Activated T-cell treated with anti-CD3 and anti-CD28 coated beads for 24 hours (primary cell): ENCODE data around the gene WLS.

Experiments
- DNase-seq: peaks from one replicate; pipeline ENCODE4 v3.0.0-alpha.2; 2020; ENCODE audit warnings: low read depth

The WLS gene

DNA sequence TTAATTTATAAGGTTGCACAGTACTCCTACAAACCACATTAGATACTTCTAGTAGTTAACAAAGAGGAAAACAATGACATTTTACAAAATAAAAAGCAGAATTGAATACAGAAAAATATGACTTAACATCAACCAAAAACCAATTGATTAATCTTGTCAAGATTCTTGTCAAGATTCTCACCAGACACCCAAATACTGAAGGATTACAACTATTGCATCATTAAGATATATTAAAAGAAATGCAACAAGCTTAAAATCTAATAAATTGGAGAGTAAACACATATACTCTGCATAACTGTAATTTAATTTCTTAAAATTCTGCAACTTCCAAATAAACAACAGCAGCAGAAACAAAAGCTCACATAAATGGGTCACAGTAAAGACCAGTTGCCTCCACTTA lies 4.7 kb downstream of the WLS start:
- DNase-seq: no peak

- no peak for DNase-seq
Observed at GRCh38 chr1:68225781-68226180, 6.5 kb downstream of the WLS start.

GRCh38 chr1:68223687-68224086 lies 8.6 kb downstream of the WLS start:
- no peak for DNase-seq

DNA sequence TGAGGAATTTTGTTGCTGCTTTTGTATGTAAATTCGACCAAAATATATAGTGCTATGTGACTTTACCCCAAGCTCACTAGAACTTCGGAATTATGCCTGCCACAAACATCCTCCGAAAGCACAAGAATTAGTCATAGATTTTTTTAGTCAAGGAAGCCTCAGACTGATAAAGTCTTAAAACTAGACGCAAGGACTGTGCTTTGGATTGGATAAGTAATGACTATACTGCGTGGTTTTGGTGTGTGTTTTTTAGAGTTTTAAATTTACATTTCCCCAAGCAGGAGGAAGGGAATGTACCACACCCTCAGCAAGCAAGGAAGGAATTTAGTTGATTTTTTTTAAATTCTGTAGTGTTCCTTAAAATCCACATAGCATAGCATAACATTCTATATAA lies 10.3 kb downstream of the WLS start:
- DNase-seq: no peak

DNA sequence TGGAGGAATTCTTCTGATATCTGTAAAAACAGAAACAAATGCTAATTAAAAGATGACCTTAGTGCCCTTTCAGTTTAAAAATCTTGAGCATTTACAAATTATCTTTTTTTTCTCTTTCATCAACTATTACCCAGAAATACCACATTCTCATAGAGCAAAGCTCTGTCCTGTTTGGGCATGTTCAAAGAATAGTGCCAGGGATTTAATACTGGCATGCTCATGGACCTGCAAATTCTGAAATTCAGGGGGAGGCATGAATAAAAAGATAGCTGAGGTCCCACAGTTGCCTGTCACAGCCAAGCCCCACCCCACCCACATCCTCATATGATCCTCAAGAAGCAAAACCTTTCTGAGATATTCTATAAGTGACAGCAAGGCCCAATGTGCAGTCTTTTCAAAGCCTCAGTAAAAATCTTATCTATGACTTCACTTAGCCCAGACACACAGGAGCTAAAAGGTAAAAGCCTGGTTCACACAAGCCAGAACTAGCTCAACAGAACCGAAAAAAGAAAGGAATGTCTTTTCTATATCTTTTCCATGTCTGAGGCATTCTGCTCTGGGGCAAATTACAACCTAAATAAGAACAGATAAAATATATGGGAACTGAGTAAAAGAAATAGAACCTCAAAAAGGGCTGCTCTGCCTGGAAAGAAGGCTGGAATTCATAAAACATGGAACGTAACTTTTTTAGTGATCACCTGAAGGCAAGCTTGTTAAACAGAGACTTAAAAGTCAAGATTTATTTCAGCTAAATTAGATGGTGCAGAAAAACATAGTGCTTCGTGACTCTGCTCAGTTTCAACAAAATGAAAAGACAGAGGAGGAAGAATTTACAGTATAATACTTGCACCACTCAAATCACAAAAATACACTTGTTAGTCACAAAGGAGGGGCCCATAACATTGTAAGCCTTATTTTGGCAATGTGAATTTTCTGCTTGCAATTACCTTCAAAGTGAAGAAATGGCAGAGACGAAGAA lies 11.0 kb downstream of the WLS start:
- DNase-seq: no peak

DNA sequence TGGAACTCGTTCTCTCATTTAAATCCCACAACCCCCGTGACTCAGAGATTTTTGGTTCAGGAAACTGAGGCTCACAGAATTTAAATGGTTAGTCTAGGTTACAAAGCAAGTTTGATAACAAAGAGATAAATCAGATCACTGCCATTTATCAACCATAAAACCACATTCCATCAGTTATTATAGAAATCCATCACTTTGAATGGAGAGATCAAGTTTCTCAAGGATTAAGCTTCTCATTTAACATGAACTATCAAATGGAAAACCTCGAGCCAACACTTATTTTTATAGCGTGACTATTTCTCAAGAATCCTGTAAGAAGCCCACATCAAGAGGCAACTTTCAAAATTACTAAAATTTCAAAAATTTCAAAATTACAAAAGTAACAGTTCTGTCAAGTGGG lies 11.9 kb downstream of the WLS start:
- DNase-seq: no peak

DNA sequence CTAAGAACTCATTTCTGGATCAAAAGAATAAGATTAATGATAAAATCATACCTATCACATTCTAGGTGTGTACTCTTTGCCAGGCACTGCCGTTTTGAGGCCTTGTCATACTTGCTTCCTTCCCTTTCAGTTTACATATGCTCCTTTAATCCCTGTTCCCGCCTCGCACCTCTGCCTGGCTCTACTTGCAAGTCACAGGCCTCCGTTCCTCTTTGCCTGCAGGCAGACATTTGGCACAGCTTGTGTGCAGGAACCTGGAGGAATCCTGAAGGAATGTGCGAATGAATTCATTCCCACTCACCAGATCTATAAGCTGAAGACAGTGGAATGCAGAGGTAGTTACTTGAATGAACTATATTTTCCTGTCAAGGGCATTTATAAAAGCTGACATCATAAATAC lies 13.8 kb downstream of the WLS start:
- DNase-seq: no peak

GRCh38 chr1:68217618-68218017 lies 14.7 kb downstream of the WLS start:
- DNase-seq: no peak

DNA sequence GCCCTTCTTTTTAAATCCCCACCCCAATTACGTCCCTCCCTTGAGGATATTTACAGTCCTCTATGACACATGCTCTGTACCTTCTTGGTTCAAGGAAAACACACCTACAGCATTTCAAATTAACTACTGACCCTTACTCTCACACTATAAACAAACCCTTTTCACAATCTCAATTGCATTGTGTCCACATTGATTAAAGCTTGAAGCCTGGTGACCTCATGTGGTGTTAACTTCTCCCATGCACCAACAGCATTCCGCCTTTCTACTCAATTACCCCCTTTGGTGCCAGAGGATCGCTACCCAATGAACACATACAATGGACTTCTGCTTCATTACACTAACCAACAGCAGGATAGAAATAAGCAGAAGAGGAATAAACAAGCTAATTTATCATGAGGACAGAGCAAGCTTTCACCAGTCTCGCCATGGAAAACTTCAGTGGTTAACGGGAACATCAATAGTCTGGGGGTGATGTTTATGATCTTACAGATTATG lies 15.2 kb downstream of the WLS start:
- DNase-seq: no peak

GRCh38 chr1:68216089-68216772 lies 16.1 kb downstream of the WLS start:
- DNase-seq: no peak

DNA sequence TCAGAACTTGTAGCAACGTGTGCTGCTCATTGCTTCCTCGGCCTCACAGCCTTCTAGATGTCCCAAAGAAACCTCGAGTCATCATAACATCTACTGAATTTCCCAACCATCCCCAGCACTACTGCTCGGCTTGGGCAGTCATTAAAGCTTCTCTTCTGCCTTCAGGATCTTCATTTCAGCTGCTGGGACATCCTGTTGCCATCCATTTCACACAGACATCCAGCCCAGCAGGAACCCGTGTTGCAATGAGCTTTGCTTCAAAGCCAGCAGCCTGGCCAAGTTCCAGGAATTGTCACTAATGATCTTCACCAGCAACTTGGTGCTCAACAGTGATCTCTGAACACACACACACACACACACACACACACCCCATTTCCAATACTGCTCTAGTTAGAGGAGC lies 18.5 kb downstream of the WLS start:
- DNase-seq: no peak

- DNase-seq: no peak
Observed at GRCh38 chr1:68211761-68212380, 20.5 kb downstream of the WLS start.

DNA sequence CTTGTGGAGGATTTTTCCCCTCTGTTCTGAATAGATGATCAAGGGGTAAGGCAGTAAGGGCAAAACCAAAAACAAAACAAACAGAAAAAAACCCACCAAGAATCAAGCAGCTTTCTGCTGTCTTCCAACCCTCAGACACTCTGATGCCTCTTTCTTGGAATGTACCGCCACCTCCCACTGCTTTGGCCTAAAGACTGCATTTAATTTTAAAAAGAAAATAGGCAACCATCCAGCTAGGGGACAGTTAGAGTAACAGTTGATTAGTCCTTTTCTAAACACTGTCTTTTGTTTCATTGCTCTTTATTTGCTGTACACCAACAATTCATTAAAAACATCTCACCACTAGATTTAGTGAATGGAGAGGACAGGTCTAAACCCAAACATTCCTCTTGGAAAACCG lies 21.5 kb downstream of the WLS start:
- no peak for DNase-seq

- no peak for DNase-seq
Observed at GRCh38 chr1:68210027-68210426, 22.3 kb downstream of the WLS start.

DNA sequence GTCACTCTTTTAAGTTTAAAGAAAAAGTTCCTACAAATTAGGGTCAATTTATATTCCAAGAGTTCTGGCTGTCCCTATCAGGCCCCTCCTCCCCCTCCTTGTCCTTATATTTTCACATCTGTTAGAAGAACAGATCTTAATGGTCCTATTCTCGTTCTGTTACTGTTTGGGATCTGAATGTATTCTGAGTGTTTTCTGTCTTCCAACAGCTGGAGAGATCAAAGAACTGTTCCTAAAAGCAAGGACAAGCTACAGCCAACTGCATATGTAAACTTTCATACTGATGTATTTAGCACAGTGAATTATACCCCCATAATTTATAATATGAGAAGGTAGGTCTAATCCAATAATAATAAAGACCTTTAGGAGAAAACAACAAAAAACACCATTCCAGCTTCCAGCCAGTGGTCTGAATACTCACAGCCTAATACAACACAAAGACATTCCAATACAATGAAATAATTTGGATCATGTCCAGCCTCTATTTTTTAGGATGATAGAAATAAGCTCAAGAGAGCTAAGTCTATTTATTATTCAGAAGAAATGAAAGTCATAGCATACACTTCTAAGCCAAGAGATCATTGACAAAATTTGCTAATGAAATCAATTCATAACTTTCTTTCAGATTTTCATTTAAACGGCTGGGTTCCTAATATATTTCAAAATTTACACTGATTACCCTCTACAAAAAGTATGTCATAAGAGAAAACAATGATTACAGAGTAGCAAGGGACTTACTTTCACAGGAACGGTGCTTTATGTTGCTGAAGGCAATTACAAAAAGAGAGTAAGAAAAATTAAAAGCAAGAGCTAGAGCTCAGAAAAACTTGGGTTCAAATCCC lies 25.3 kb downstream of the WLS start:
- no peak for DNase-seq

GRCh38 chr1:68205794-68206358 lies 26.4 kb downstream of the WLS start:
- no peak for DNase-seq

- DNase-seq: no peak
Observed at GRCh38 chr1:68204977-68205630, 27.2 kb downstream of the WLS start.

DNA sequence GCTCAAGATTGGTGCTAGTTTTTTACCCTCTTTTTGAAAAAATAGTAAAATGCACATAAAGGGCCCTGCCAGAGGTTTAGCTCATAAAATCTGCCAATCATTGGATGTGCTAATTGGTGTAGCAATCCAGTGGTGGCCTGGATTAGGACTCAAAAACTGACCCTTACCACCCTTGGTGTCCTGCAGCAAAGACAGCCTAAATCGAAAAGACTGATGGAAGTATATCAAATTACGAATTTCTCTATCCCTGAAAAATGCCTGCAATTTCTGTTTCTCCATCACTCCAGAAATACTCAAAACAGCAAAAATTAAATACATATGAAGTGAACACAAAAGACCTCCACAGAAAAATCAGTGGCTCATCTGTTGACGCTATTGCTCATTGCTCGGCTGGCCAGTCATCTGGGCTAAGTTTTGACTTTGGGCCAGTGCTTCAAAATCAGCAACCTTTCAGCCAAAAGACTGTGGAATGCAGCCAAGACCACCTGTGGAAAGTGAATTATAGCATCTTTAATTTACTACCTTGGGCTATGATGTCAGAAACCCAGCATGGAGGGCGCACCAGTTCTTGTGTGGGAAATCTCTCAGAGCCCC lies 30.0 kb downstream of the WLS start:
- DNase-seq: no peak

- no peak for DNase-seq
Observed at GRCh38 chr1:68201546-68202238, 30.6 kb downstream of the WLS start.

DNA sequence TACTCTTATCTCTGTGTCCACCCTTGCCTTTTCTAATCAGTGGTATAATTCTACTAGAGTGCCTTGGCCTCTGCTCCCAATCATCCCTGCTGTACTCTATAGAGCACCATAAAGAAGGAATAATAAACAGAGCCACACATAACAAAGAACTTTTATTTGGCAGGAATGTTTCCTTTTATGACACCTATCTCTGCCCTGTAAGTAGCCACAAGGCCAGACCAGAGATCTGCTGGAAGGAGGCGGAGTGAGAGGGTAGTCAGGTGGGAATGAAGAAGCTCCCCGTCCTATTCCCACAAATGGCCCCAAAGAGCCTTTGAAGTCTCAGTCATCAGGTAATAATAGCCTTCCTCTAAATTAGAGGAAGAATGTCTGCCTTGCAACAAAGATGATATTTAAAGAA lies 32.7 kb downstream of the WLS start:
- DNase-seq: no peak
